Measurements from ENCODE around the gene BCL11B. TPM values are rescaled to one million over a fixed set of nuclear protein-coding genes. Genes with fewer than 3 reads are reported as not detected.
A peak's percentile ranks its signal among the peaks of the same experiment; 100 is the strongest.

Gene BCL11B
- total RNA-seq, 4 donors from 2014 or later = 0.21 to 0.78 (median 0.26) TPM

DNA sequence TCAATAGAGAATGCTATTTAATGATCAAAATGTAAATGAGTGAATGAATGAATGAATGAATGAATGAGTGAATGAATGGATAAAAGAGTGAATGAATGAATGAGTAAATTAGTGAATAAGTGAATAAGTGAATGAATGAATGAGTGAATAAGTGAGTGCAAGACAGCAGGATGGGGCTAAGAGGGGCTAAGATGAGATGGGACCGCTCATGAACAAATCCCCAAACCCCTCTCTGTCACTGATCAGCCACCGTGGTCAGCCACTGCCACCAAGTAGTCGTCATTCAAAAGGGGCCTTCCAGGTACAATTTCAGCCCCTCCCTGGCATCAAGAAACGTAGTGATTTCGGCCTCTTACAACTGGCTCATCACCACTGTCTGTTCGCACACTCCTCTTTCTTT, 79.2 kb downstream of the BCL11B start:
- TF ChIP-seq EP300 (IDR thresholded peaks at IDR 0.05) = no peak
- TF ChIP-seq POLR2A (IDR thresholded peaks at IDR 0.05) = no peak
- TF ChIP-seq, protein P1, sequence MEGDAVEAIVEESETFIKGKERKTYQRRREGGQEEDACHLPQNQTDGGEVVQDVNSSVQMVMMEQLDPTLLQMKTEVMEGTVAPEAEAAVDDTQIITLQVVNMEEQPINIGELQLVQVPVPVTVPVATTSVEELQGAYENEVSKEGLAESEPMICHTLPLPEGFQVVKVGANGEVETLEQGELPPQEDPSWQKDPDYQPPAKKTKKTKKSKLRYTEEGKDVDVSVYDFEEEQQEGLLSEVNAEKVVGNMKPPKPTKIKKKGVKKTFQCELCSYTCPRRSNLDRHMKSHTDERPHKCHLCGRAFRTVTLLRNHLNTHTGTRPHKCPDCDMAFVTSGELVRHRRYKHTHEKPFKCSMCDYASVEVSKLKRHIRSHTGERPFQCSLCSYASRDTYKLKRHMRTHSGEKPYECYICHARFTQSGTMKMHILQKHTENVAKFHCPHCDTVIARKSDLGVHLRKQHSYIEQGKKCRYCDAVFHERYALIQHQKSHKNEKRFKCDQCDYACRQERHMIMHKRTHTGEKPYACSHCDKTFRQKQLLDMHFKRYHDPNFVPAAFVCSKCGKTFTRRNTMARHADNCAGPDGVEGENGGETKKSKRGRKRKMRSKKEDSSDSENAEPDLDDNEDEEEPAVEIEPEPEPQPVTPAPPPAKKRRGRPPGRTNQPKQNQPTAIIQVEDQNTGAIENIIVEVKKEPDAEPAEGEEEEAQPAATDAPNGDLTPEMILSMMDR (IDR thresholded peaks at IDR 0.05) = no peak
- no peak for DNase-seq (ENCODE audit: low spot score in 2 of 2)
- Histone ChIP-seq H3K27ac (no peak overlapping the region), H3K4me1 (peaks cover 0 to 33% (median 7%) of the 10 kb centered on the region in 4 donors), H3K9me3 (no peaks in the 10 kb centered on the region), H3K4me3 (no peak overlapping the region), H3K27me3 (peaks cover 0 to 4% of the 10 kb centered on the region in 2 donors), H3K36me3 (no peaks in the 10 kb centered on the region)
- WGBS, 2 donors = 56 to 57% methylated on average over 6 of the region's 6 CpGs

DNA sequence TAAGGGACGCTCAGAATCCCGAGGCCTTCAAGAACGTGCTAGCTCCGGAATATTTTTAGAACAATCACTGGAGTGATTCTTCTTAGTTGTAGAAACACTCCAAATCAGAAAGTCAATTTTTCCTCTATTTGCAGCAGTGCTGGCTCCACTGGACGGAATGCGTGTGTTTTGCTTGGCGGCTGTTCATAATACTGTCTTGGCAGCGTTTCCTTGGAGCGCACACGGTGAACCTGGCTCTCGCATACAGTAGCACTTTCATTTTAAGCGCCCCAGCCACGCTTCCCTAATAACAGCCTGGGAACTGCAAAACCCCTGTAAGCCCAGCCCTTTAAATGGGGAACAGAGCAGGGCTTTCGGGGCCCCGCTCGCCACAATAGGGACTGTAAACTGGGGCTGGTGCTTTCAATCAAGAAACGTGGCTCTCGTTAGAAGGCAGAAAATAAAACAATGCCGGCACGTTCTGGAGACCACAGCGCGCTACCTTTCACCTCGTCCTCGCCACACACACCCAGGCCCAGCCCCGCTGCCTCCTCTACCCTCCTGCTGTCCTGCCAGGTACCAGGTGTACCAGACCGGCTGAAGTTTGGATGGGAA, 79.9 kb downstream of the BCL11B start:
- 16 to 24% methylated on average over 26 of the region's 26 CpGs for WGBS, 2 donors
- H3K4me3 ChIP-seq = peak overlapping the region in 3 of 4 donors; percentile 2 to 45 (median 35)
- peaks cover 0 to 33% (median 7%) of the 10 kb centered on the region in 4 donors for H3K4me1 ChIP-seq
- peak in 1 of 2 donors; percentile 62 for DNase-seq (ENCODE audit: low spot score in 2 of 2)
- peaks cover 0 to 4% of the 10 kb centered on the region in 2 donors for H3K27me3 ChIP-seq
- peak overlapping the region in 1 of 4 donors; percentile 52 for H3K27ac ChIP-seq
- H3K36me3 ChIP-seq = no peaks in the 10 kb centered on the region
- H3K9me3 ChIP-seq = no peaks in the 10 kb centered on the region
- no peak for TF ChIP-seq POLR2A (IDR thresholded peaks at IDR 0.05)
- peak in 1 of 2 donors; percentile 59 for TF ChIP-seq EP300 (IDR thresholded peaks at IDR 0.05)
- TF ChIP-seq, protein P1 (IDR thresholded peaks at IDR 0.05) = no peak

DNA sequence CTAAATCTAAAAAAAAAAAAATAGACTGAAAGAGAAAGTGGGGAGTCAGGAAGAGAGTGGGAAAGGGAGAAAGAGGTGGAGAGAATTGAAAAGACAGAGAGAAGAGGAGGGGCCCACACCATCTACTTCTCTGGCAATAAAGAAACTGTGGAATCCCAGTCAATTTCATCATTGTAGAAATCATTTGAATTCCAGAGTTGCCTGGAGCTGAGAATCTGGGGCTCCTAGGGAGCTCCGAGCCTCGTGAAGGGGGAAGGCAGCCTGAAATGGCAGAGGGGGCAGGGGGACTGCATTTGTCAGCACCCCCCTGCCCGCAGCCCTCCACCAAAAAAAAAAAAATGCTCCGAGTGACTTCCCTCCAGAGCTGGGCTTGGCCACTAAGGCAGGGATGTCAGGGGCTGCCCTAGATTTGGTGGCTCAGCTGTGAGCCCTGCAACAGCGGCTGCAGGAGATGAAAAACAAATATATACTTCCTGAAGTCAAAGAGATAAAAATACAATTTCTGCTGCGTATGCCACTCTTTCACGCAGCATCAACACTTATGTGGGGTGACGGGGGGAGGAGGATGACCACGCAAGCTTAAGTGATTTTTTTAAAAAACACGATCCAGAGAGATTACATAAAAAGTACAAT, 80.5 kb downstream of the BCL11B start:
- Histone ChIP-seq H3K9me3 (no peaks in the 10 kb centered on the region), H3K36me3 (no peaks in the 10 kb centered on the region), H3K27me3 (peaks cover 0 to 4% of the 10 kb centered on the region in 2 donors), H3K27ac (peak overlapping the region in 1 of 4 donors; percentile 52), H3K4me1 (peaks cover 0 to 33% (median 7%) of the 10 kb centered on the region in 4 donors), H3K4me3 (peak overlapping the region in 3 of 4 donors; percentile 2 to 45 (median 35))
- 2 to 4% methylated on average over 10 of the region's 10 CpGs for WGBS, 2 donors
- no peak for DNase-seq (ENCODE audit: low spot score in 2 of 2)
- TF ChIP-seq EP300 (IDR thresholded peaks at IDR 0.05) = no peak
- no peak for TF ChIP-seq POLR2A (IDR thresholded peaks at IDR 0.05)
- TF ChIP-seq, protein P1 (IDR thresholded peaks at IDR 0.05) = no peak

DNA sequence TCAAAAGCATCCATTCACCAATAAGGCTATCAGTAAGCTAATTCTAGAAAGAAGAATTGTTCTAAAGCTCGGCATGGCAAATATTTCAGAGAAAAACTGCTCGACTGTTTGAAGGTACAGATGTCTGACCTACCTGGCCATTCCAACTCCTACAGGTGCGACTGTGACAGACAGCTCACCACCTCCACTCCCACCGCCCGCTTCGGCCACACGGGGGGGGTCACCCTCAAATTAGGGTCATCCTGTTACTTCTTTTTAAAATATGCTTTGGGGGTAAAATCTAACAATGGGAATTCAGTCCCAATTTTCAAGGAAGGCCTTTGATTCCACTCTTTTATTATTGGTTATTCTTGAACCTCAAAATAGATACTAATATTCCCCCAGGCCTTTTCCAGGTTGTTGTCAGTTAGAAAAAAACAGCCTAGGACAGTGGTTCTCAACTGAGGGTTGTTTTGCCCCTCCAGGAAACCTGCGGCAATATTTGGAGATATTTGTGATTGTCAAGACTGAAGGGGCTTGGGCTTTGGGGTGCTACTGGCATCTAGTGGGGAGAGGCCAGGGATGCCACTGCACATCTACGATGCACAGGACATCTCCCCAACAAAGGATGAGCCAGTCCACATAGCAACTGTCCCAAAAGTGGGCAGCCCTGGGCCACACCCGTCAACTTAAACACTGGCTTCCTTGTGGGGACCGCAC, 81.2 kb downstream of the BCL11B start:
- no peaks in the 10 kb centered on the region for H3K36me3 ChIP-seq
- no peaks in the 10 kb centered on the region for H3K9me3 ChIP-seq
- peaks cover 0 to 4% of the 10 kb centered on the region in 2 donors for H3K27me3 ChIP-seq
- TF ChIP-seq EP300 (IDR thresholded peaks at IDR 0.05) = no peak
- TF ChIP-seq, protein P1 (IDR thresholded peaks at IDR 0.05) = no peak
- no peak for TF ChIP-seq POLR2A (IDR thresholded peaks at IDR 0.05)
- H3K4me3 ChIP-seq = no peak overlapping the region
- no peak overlapping the region for H3K27ac ChIP-seq
- WGBS, 2 donors = 63 to 71% methylated on average over 11 of the region's 11 CpGs
- DNase-seq (ENCODE audit: low spot score in 2 of 2) = no peak
- peaks cover 0 to 31% (median 7%) of the 10 kb centered on the region in 4 donors for H3K4me1 ChIP-seq

All from tibial nerve (tissue), 4 donors.